ENCODE data around the gene ABCC3.

ABCC3 gene

DNA sequence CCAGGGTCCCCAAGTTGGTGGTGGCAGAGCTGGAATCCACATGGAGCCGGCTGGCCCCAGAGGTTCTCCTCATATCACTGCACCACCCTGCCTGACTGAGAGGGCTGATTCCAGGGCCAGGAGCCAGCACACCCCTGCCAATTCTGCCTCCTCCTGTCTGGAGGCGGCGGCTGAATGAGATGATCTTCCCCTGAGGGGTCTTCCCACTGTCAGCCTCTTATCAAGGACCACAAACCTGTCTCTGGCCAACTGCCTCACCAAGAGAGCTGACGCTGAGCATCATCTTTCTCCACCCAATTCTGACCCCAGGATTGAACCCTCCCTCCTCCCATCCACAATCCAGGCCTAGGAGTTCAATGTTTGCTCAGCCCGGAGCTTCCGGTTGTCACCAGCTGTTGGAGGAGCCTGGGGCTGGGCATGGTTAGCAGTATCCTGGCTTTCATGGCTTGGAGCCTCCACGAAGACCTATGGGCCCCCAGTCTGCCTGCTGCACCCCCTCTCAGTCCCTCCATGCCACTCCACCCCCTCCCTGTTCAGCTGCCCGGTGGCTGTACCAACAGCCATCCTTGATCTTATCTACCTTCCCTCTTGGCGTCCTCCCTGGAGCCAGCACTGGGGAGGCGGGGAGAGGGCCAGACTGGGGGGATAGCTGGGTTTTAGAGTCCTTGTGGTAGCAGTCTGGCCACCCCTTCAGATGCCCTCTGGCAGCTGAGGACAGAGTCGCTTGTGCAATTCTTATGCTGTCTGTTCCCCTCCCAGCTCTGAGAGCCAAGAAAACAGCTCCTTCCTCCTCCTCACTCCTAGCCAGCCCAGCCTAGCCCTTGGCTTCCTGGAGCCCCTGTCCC is 25.6 kb downstream of the ABCC3 start:
- no peaks in the 10 kb centered on the region for H3K27me3 ChIP-seq (ENCODE audit: insufficient read depth, poor library complexity, severe bottlenecking)
- TF ChIP-seq, protein P1, sequence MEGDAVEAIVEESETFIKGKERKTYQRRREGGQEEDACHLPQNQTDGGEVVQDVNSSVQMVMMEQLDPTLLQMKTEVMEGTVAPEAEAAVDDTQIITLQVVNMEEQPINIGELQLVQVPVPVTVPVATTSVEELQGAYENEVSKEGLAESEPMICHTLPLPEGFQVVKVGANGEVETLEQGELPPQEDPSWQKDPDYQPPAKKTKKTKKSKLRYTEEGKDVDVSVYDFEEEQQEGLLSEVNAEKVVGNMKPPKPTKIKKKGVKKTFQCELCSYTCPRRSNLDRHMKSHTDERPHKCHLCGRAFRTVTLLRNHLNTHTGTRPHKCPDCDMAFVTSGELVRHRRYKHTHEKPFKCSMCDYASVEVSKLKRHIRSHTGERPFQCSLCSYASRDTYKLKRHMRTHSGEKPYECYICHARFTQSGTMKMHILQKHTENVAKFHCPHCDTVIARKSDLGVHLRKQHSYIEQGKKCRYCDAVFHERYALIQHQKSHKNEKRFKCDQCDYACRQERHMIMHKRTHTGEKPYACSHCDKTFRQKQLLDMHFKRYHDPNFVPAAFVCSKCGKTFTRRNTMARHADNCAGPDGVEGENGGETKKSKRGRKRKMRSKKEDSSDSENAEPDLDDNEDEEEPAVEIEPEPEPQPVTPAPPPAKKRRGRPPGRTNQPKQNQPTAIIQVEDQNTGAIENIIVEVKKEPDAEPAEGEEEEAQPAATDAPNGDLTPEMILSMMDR (IDR thresholded peaks at IDR 0.05; ENCODE audit: insufficient read depth, low read length): no peak
- TF ChIP-seq POLR2AphosphoS5 (IDR thresholded peaks at IDR 0.05; ENCODE audit: low read depth): no peak
- no peak for TF ChIP-seq GABPA (IDR thresholded peaks at IDR 0.05; ENCODE audit: low read depth)
- no peak for TF ChIP-seq SPI1 (IDR thresholded peaks at IDR 0.05; ENCODE audit: borderline replicate concordance, low read depth)
- TF ChIP-seq, protein P2, sequence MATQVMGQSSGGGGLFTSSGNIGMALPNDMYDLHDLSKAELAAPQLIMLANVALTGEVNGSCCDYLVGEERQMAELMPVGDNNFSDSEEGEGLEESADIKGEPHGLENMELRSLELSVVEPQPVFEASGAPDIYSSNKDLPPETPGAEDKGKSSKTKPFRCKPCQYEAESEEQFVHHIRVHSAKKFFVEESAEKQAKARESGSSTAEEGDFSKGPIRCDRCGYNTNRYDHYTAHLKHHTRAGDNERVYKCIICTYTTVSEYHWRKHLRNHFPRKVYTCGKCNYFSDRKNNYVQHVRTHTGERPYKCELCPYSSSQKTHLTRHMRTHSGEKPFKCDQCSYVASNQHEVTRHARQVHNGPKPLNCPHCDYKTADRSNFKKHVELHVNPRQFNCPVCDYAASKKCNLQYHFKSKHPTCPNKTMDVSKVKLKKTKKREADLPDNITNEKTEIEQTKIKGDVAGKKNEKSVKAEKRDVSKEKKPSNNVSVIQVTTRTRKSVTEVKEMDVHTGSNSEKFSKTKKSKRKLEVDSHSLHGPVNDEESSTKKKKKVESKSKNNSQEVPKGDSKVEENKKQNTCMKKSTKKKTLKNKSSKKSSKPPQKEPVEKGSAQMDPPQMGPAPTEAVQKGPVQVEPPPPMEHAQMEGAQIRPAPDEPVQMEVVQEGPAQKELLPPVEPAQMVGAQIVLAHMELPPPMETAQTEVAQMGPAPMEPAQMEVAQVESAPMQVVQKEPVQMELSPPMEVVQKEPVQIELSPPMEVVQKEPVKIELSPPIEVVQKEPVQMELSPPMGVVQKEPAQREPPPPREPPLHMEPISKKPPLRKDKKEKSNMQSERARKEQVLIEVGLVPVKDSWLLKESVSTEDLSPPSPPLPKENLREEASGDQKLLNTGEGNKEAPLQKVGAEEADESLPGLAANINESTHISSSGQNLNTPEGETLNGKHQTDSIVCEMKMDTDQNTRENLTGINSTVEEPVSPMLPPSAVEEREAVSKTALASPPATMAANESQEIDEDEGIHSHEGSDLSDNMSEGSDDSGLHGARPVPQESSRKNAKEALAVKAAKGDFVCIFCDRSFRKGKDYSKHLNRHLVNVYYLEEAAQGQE (IDR thresholded peaks at IDR 0.05; ENCODE audit: insufficient replicate concordance, low read depth): no peak
- H3K27ac ChIP-seq (replicated peaks): peak overlapping the region; percentile 57
- peak; percentile 51 to 76 for DNase-seq (ENCODE audit: low read depth in 1 of 2, low spot score in 1 of 2)
- H3K4me3 ChIP-seq (replicated peaks; ENCODE audit: insufficient read depth, low read length): no peak overlapping the region

DNA sequence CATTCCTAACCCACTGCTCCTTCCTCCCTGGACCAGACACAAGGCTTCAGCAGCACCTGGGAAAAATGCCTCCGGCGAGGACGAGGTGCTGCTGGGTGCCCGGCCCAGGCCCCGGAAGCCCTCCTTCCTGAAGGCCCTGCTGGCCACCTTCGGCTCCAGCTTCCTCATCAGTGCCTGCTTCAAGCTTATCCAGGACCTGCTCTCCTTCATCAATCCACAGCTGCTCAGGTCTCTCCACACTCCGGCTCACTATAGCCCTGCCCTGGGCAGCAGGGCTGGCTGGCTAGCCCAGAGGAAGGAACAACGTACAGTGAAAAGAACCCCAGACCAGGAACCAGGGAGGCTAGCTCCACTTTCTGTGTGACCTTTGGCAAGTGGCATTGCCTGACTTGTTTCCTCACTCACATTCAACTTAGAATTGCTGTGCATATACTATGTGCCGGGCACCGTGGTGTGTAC is 26.2 kb downstream of the ABCC3 start:
- peak overlapping the region; percentile 57 for H3K27ac ChIP-seq (replicated peaks)

DNA sequence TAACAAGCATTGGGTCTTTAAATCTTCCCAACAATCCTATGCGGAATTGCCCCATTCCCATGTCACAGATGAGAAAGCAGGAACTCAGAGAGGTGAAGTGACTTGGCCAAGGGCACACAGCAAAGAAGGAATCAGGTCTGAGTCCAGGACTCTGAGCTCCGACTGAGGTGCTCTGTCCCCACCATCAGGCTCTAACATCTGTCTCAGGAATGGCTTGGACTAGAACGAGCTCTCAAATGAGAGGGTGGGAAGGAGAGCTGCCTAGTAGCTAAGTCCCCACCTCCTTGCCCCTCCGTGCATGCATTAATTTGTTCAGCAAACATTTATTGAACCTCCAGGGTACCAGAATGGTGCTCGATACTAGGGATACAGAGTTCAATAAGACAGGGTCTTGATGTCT is 26.7 kb downstream of the ABCC3 start:
- no peak for DNase-seq (ENCODE audit: low read depth in 1 of 2, low spot score in 1 of 2)
- no peak overlapping the region for H3K4me3 ChIP-seq (replicated peaks; ENCODE audit: insufficient read depth, low read length)
- no peak for TF ChIP-seq POLR2AphosphoS5 (IDR thresholded peaks at IDR 0.05; ENCODE audit: low read depth)
- TF ChIP-seq, protein P1 (IDR thresholded peaks at IDR 0.05; ENCODE audit: insufficient read depth, low read length): no peak
- TF ChIP-seq SPI1 (IDR thresholded peaks at IDR 0.05; ENCODE audit: borderline replicate concordance, low read depth): no peak
- TF ChIP-seq, protein P2 (IDR thresholded peaks at IDR 0.05; ENCODE audit: insufficient replicate concordance, low read depth): no peak
- H3K27ac ChIP-seq (replicated peaks): peak overlapping the region; percentile 57
- H3K27me3 ChIP-seq (ENCODE audit: insufficient read depth, poor library complexity, severe bottlenecking): no peaks in the 10 kb centered on the region

More for the DNA sequence above, 26.2 kb downstream of the ABCC3 start:
- Histone ChIP-seq H3K4me3 (replicated peaks; ENCODE audit: insufficient read depth, low read length) (no peak overlapping the region), H3K27me3 (ENCODE audit: insufficient read depth, poor library complexity, severe bottlenecking) (no peaks in the 10 kb centered on the region)
- peak in 1 of 2 experiments; percentile 21 for DNase-seq (ENCODE audit: low read depth in 1 of 2, low spot score in 1 of 2)
- TF ChIP-seq, protein P1 (IDR thresholded peaks at IDR 0.05; ENCODE audit: insufficient read depth, low read length): no peak
- TF ChIP-seq GABPA (IDR thresholded peaks at IDR 0.05; ENCODE audit: low read depth) (no peak), SPI1 (IDR thresholded peaks at IDR 0.05; ENCODE audit: borderline replicate concordance, low read depth) (no peak; the same call in 1 of the 2 replicates), POLR2AphosphoS5 (IDR thresholded peaks at IDR 0.05; ENCODE audit: low read depth) (no peak)
- TF ChIP-seq, protein P2 (IDR thresholded peaks at IDR 0.05; ENCODE audit: insufficient replicate concordance, low read depth): no peak

Data from HL-60 (cell line).